Right lobe of liver (tissue), 6 donors: ENCODE results near the gene BICRA. TPM values are rescaled to one million over a fixed set of nuclear protein-coding genes. Genes with fewer than 3 reads are reported as not detected.
"Not testable (repeated sequence)": the region's sequence is repeated elsewhere in the genome, so short reads cannot be mapped to it uniquely, and the experiment has no call there.

ENCODE experiments used
- ATAC-seq, 4 donors: fragments of 200-7000 bp; cut with Tn5 transposase; one replicate each; pipeline ENCODE4 v1.9.1; 2020; ENCODE audit warnings: mild to moderate bottlenecking in 4 of 4, moderate library complexity in 4 of 4
- DNase-seq, 3 donors: peaks; one replicate each; pipeline ENCODE4 v3.0.0-alpha.2; 2020
- H3K27ac ChIP-seq, 3 donors: fragments of 200-600 bp; one replicate each; pipeline ENCODE4 v1.8.0; 2022
- H3K27me3 ChIP-seq, 2 donors: fragments of 200-600 bp; one replicate each; pipeline ENCODE4 v1.8.0; 2022
- H3K36me3 ChIP-seq, 4 donors: fragments of 200-600 bp; sonication (generic) in 1 of 4; one replicate each; pipeline versions ENCODE4 v1.5.1 to v1.8.0; 2017 to 2022; ENCODE audit warnings: control low read depth in 1 of 4
- H3K4me1 ChIP-seq, 4 donors: fragments of 200-600 bp; sonication (generic) in 1 of 4; one replicate each; pipeline versions ENCODE4 v1.5.1 to v1.8.0; 2017 to 2022; ENCODE audit warnings: control low read depth in 1 of 4
- H3K4me3 ChIP-seq, 3 donors: fragments of 200-600 bp; one replicate each; pipeline ENCODE4 v1.8.0; 2022
- H3K9me3 ChIP-seq, 4 donors: fragments of 200-600 bp; sonication (generic) in 1 of 4; one replicate each; pipeline versions ENCODE4 v1.5.1 to v1.8.0; 2017 to 2022; ENCODE audit warnings: control low read depth in 1 of 4
- CTCF ChIP-seq, 4 donors: fragments of 200-600 bp in 3 of 4; fragments of 450-650 bp in 1 of 4; IDR thresholded peaks; one replicate each; pipeline versions ENCODE4 v1.5.1 to v1.8.0; 2016 to 2022; ENCODE audit warnings: antibody characterized with exemption in 4 of 4, mild to moderate bottlenecking in 2 of 4
- POLR2A ChIP-seq: fragments of 450-650 bp; IDR thresholded peaks from one replicate; pipeline ENCODE4 v1.6.1; 2017; ENCODE audit warnings: antibody characterized with exemption, mild to moderate bottlenecking
- whole genome bisulfite sequencing: methylation state at CpG from one replicate; pipeline ENCODE4 v1.1.6; 2018; ENCODE audit warnings: low coverage, low lambda C conversion rate; ENCODE audit not compliant: insufficient coverage; ENCODE audit errors: missing lambda C conversion rate; 5-methylcytosine and 5-hydroxymethylcytosine counted together
- intact Hi-C, 2 donors: fragments of 100-400 bp; cut with DNase I; formaldehyde crosslinking; loops; one replicate each; pipeline versions ENCODE4 v1.11.2 to v1.14.1; 2022
- total RNA-seq, 6 experiments: library from RNA; depleted of rRNA in 2 of 6; stranded (reverse); fragments of >200 nt in 2 of 6; fragmentation: NEBNext Ultra II Directional in 3 of 6; extraction: Animal tissue kit (Norgen Biotek cat#: 25700) in 3 of 6; gene quantifications; one replicate each; pipeline versions ENCODE4 v1.1.0 to v1.2.4, GENCODE V29; 2016 to 2023
- donor health status: DM: no; HTN: yes; CAD: no.
- donor health status: DM: no; HTN: no; CAD: no.
- donor health status: DM: no; HTN: no; CAD: no.
- donor health status: DM: no; HTN: yes; CAD: no.
- donor health status: DM: no; HTN: yes; CAD: no.

Gene BICRA
- total RNA-seq, 6 experiments from 2014 or later, result 3.7 to 7.3 (median 6.4) TPM

- WGBS, result 79% methylated on average over 9 of the region's 32 CpGs
- ATAC-seq (no peak), DNase-seq (no peak)
- Histone ChIP-seq H3K9me3 (no peaks in the 10 kb centered on the region), H3K27ac (no peak overlapping the region), H3K36me3 (no peaks in the 10 kb centered on the region), H3K4me1 (no peaks in the 10 kb centered on the region), H3K27me3 (no peaks in the 10 kb centered on the region), H3K4me3 (no peak overlapping the region)
- intact Hi-C loops, result loop anchor here in 1 of 2 donors (10.0 kb wide), 1 partner anchor 68 kb away; no protein-coding TSS in a partner anchor
- TF ChIP-seq POLR2A, result no peak
- TF ChIP-seq CTCF (IDR thresholded peaks at IDR 0.05), result no peak
These were observed 107.5 kb downstream of the BICRA start for GRCh38 chr19:47716270-47716937.

- not testable (repeated sequence) for DNase-seq
These were observed 109.6 kb downstream of the BICRA start for GRCh38 chr19:47718415-47719046.

GRCh38 chr19:47719047-47719859, 110.3 kb downstream of the BICRA start:
- peak in 1 of 3 donors; percentile 58 for DNase-seq
- no peak overlapping the region for H3K4me3 ChIP-seq
- intact Hi-C loops, result loop anchor here in 1 of 2 donors (10.0 kb wide), 1 partner anchor 66 kb away; no protein-coding TSS in a partner anchor

More at GRCh38 chr19:47718415-47719046, 109.6 kb downstream of the BICRA start:
- not testable (repeated sequence) for H3K4me3 ChIP-seq, H3K27me3 ChIP-seq, H3K9me3 ChIP-seq, ATAC-seq, H3K4me1 ChIP-seq, H3K36me3 ChIP-seq
- 80% methylated on average over 11 of the region's 11 CpGs for WGBS
- intact Hi-C loops, result loop anchor here in 1 of 2 donors (10.0 kb wide), 1 partner anchor 66 kb away; no protein-coding TSS in a partner anchor
- peak overlapping the region in 1 of 3 donors; percentile 16 for H3K27ac ChIP-seq

GRCh38 chr19:47720669-47721422, 111.9 kb downstream of the BICRA start:
- H3K4me3 ChIP-seq, result no peak overlapping the region
- H3K27ac ChIP-seq, result no peak overlapping the region
- ATAC-seq (no peak), DNase-seq (no peak)
- peaks cover 0 to 5% (median 0%) of the 10 kb centered on the region in 4 donors for H3K4me1 ChIP-seq
- H3K27me3 ChIP-seq, result no peaks in the 10 kb centered on the region
- WGBS, result 70% methylated on average over 3 of the region's 14 CpGs
- no peaks in the 10 kb centered on the region for H3K9me3 ChIP-seq
- intact Hi-C loops, result no loop called here
- TF ChIP-seq CTCF (IDR thresholded peaks at IDR 0.05), result no peak
- no peak for TF ChIP-seq POLR2A
- no peaks in the 10 kb centered on the region for H3K36me3 ChIP-seq

More at GRCh38 chr19:47719047-47719859, 110.3 kb downstream of the BICRA start:
- peak overlapping the region in 1 of 3 donors; percentile 16 for H3K27ac ChIP-seq
- ATAC-seq, result peak; percentile 44 to 57 (median 54)
- H3K36me3 ChIP-seq, result no peaks in the 10 kb centered on the region
- 58% methylated on average over 16 of the region's 26 CpGs for WGBS
- no peaks in the 10 kb centered on the region for H3K9me3 ChIP-seq
- H3K27me3 ChIP-seq, result no peaks in the 10 kb centered on the region
- H3K4me1 ChIP-seq, result peaks cover 0 to under 1% (median 0%) of the 10 kb centered on the region in 4 donors
- TF ChIP-seq POLR2A, result no peak
- TF ChIP-seq CTCF (IDR thresholded peaks at IDR 0.05), result no peak
